RCC 7860 (cell line): ENCODE results near the gene NPM3.

Source experiments
- DNase-seq: peaks from one replicate; pipeline ENCODE4 v3.0.0-alpha.2; 2015; ENCODE audit warnings: low spot score
- FAIRE-seq: peaks from 2 replicates; lab custom pipeline; 2012; peaks lifted over from hg19 to GRCh38; lab: Jason Lieb, UNC

The NPM3 gene

GRCh38 chr10:101760510-101760909 lies 22.7 kb downstream of the NPM3 start:
- no peak for FAIRE-seq
- DNase-seq = no peak

- DNase-seq = no peak
- FAIRE-seq = no peak
Observed at GRCh38 chr10:101759309-101760247, 23.7 kb downstream of the NPM3 start.

GRCh38 chr10:101758858-101759257 lies 24.4 kb downstream of the NPM3 start:
- no peak for FAIRE-seq
- no peak for DNase-seq

GRCh38 chr10:101752241-101752640 lies 31.0 kb downstream of the NPM3 start:
- no peak for DNase-seq
- no peak for FAIRE-seq

- no peak for DNase-seq
- no peak for FAIRE-seq
Observed at GRCh38 chr10:101749047-101750016, 33.9 kb downstream of the NPM3 start.

GRCh38 chr10:101748496-101748895 lies 34.8 kb downstream of the NPM3 start:
- DNase-seq (no peak), FAIRE-seq (no peak)

GRCh38 chr10:101745074-101745696 lies 38.1 kb downstream of the NPM3 start:
- no peak for DNase-seq
- FAIRE-seq = no peak

- DNase-seq (no peak), FAIRE-seq (no peak)
Observed at GRCh38 chr10:101744267-101744666, 39.0 kb downstream of the NPM3 start.

GRCh38 chr10:101741938-101742337 lies 41.3 kb downstream of the NPM3 start:
- DNase-seq = no peak

GRCh38 chr10:101736666-101737065 lies 46.6 kb downstream of the NPM3 start:
- FAIRE-seq = no peak

More at GRCh38 chr10:101741938-101742337, 41.3 kb downstream of the NPM3 start:
- no peak for FAIRE-seq

GRCh38 chr10:101732096-101732495 lies 51.1 kb downstream of the NPM3 start:
- no peak for DNase-seq
- no peak for FAIRE-seq

More at GRCh38 chr10:101736666-101737065, 46.6 kb downstream of the NPM3 start:
- no peak for DNase-seq
